HG02571 (cell line): ENCODE results near the gene LMNA.
"Not testable (repeated sequence)": the region's sequence is repeated elsewhere in the genome, so short reads cannot be mapped to it uniquely, and the experiment has no call there.

Experiments used
- ATAC-seq: cut with Tn5 transposase; IDR thresholded peaks from one replicate; pipeline ENCODE4 v1.9.1; 2021; ENCODE audit warnings: mild to moderate bottlenecking, moderate library complexity; ENCODE audit not compliant: unreplicated experiment

The LMNA gene

GRCh38 chr1:156114101-156114918 is at the start of gene LMNA:
Gene LMNA, plus strand, starts transcription at chr1:156114711. Its CDS starts 208 bp downstream, at chr1:156114919.
- ATAC-seq, result peak; percentile 75

- ATAC-seq, result no peak
These were observed 49.3 kb upstream of the LMNA start for GRCh38 chr1:156065212-156065611.

GRCh38 chr1:156065871-156066270 is 48.6 kb upstream of the LMNA start:
- ATAC-seq, result no peak

GRCh38 chr1:156067262-156067661 is 47.2 kb upstream of the LMNA start:
- ATAC-seq, result no peak

GRCh38 chr1:156069490-156070455 is 44.7 kb upstream of the LMNA start:
- ATAC-seq, result no peak

GRCh38 chr1:156070548-156070947 is 44.0 kb upstream of the LMNA start:
- ATAC-seq, result no peak

- not testable (repeated sequence) for ATAC-seq
These were observed 43.1 kb upstream of the LMNA start for GRCh38 chr1:156071332-156071816.

- no peak for ATAC-seq
These were observed 42.3 kb upstream of the LMNA start for GRCh38 chr1:156072251-156072650.

- ATAC-seq, result no peak
These were observed 41.3 kb upstream of the LMNA start for GRCh38 chr1:156073110-156073687.

GRCh38 chr1:156073740-156074139 is 40.8 kb upstream of the LMNA start:
- ATAC-seq, result no peak

GRCh38 chr1:156074661-156075060 is 39.9 kb upstream of the LMNA start:
- ATAC-seq, result no peak

- ATAC-seq, result no peak
These were observed 39.3 kb upstream of the LMNA start for GRCh38 chr1:156075162-156075561.

GRCh38 chr1:156075775-156076204 is 38.7 kb upstream of the LMNA start:
- ATAC-seq, result no peak

GRCh38 chr1:156076609-156077429 is 37.7 kb upstream of the LMNA start:
- ATAC-seq, result peak; percentile 57

GRCh38 chr1:156077430-156077760 is 37.1 kb upstream of the LMNA start:
- no peak for ATAC-seq

GRCh38 chr1:156078728-156079127 is 35.8 kb upstream of the LMNA start:
- ATAC-seq, result no peak

- ATAC-seq, result no peak
These were observed 34.7 kb upstream of the LMNA start for GRCh38 chr1:156079762-156080161.

- no peak for ATAC-seq
These were observed 34.2 kb upstream of the LMNA start for GRCh38 chr1:156080241-156080862.

GRCh38 chr1:156080863-156081179 is 33.7 kb upstream of the LMNA start:
- no peak for ATAC-seq
